Natural killer cell (primary cell): Measurements from ENCODE around the gene RBFOX2. TPM values are rescaled to one million over a fixed set of nuclear protein-coding genes. Genes with fewer than 3 reads are reported as not detected.
"Not testable (repeated sequence)": the region's sequence is repeated elsewhere in the genome, so short reads cannot be mapped to it uniquely, and the experiment has no call there.

Source experiments
- ATAC-seq, 3 donors: fragments of 150-1000 bp in 2 of 3; fragments of 200-7000 bp in 1 of 3; cut with Tn5 transposase; 1 replicate in 1 of 3; 2 replicates in 2 of 3; pipeline ENCODE4 v1.10.0; 2021; ENCODE audit warnings: mild to moderate bottlenecking in 2 of 3, moderate library complexity in 2 of 3
- DNase-seq, 2 donors: peaks; one replicate each; pipeline versions ENCODE4 v3.0.0 to v3.0.0-alpha.2; 2013 to 2021; ENCODE audit warnings: mixed read lengths in 1 of 2
- H3K27ac ChIP-seq: one replicate; pipeline ENCODE4 v1.5.1; 2013; ENCODE audit warnings: mild to moderate bottlenecking, low read length
- H3K27me3 ChIP-seq: one replicate; pipeline ENCODE4 v1.6.1; 2013; ENCODE audit warnings: low read length; ENCODE audit not compliant: control insufficient read depth, insufficient read depth
- H3K36me3 ChIP-seq: one replicate; pipeline ENCODE4 v1.6.1; 2013; ENCODE audit warnings: low read length; ENCODE audit not compliant: control insufficient read depth, insufficient read depth
- H3K4me1 ChIP-seq: one replicate; pipeline ENCODE4 v1.6.1; 2013; ENCODE audit warnings: low read length; ENCODE audit not compliant: control insufficient read depth, insufficient read depth
- H3K4me3 ChIP-seq: one replicate; pipeline ENCODE4 v1.5.1; 2013; ENCODE audit warnings: low read length
- H3K9me3 ChIP-seq: one replicate; pipeline ENCODE4 v1.6.1; 2013; ENCODE audit warnings: low read length; ENCODE audit not compliant: control insufficient read depth, insufficient read depth
- H3K27ac Mint-ChIP-seq, 2 donors: one replicate each; pipeline ENCODE4 v1.8.0; 2022; ENCODE audit warnings: mild to moderate bottlenecking in 2 of 2, mixed read lengths in 2 of 2, moderate library complexity in 1 of 2
- H3K27me3 Mint-ChIP-seq, 2 donors: one replicate each; pipeline ENCODE4 v1.8.0; 2022; ENCODE audit warnings: low read depth in 2 of 2, mixed read lengths in 2 of 2
- H3K36me3 Mint-ChIP-seq: one replicate; pipeline ENCODE4 v1.8.0; 2022; ENCODE audit warnings: mixed read lengths
- H3K4me1 Mint-ChIP-seq, 2 donors: one replicate each; pipeline ENCODE4 v1.8.0; 2022; ENCODE audit warnings: mixed read lengths in 2 of 2
- H3K4me3 Mint-ChIP-seq: one replicate; pipeline ENCODE4 v1.8.0; 2022; ENCODE audit warnings: mild to moderate bottlenecking, moderate library complexity, mixed read lengths
- H3K9me3 Mint-ChIP-seq, 2 donors: one replicate each; pipeline ENCODE4 v1.8.0; 2022; ENCODE audit warnings: mixed read lengths in 2 of 2
- WGBS: methylation state at CpG from one replicate; pipeline ENCODE4 v1.1.7; 2013; ENCODE audit warnings: missing lambda C conversion rate; ENCODE audit not compliant: insufficient coverage; 5-methylcytosine and 5-hydroxymethylcytosine counted together
- intact Hi-C: fragments of 100-400 bp; cut with micrococcal nuclease; formaldehyde crosslinking; loops from one replicate; pipeline ENCODE4 v1.14.2; 2022
- total RNA-seq, 4 donors: library from RNA; stranded (reverse); fragments of 120-200 nt in 1 of 4; gene quantifications; one replicate each; pipeline versions ENCODE4 v1.2.3 to v1.2.4, GENCODE V29; 2013 to 2022
- TF ChIP-seq, protein P1 (sequence below): fragments of 200-600 bp; IDR thresholded peaks from one replicate; pipeline ENCODE4 v1.8.0; 2022; ENCODE audit warnings: antibody characterized with exemption

RBFOX2 gene
- total RNA-seq, 3 donors from 2014 or later (not counting 1 experiment from before 2014, with no cell fraction given): 1.0 to 4.7 (median 3.0) TPM

DNA sequence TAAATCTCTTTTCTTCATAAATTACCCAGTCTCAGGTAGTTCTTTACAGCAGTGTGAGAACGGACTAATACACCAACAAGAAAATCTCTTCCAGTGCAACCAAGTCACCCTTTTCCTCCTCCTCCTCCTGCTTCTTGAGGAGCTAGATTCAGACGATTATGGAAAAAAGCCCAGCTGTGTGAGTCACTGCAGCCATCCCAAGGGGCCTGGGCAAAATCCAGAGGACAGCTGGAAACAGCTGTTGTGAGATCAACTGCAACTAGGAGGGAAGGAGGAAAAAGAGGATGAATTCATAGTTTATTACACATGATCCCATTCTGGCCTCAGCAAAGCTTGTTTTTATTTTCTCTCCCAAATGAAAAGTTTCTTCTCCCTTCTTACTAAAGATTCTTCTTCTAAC lies 32.9 kb downstream of the RBFOX2 start:
- Histone ChIP-seq H3K36me3 (no peaks in the 10 kb centered on the region), H3K9me3 (no peaks in the 10 kb centered on the region), H3K27ac (no peak overlapping the region), H3K27me3 (peaks cover 2% of the 10 kb centered on the region), H3K4me1 (no peaks in the 10 kb centered on the region), H3K4me3 (no peak overlapping the region)
- TF ChIP-seq, protein P1, sequence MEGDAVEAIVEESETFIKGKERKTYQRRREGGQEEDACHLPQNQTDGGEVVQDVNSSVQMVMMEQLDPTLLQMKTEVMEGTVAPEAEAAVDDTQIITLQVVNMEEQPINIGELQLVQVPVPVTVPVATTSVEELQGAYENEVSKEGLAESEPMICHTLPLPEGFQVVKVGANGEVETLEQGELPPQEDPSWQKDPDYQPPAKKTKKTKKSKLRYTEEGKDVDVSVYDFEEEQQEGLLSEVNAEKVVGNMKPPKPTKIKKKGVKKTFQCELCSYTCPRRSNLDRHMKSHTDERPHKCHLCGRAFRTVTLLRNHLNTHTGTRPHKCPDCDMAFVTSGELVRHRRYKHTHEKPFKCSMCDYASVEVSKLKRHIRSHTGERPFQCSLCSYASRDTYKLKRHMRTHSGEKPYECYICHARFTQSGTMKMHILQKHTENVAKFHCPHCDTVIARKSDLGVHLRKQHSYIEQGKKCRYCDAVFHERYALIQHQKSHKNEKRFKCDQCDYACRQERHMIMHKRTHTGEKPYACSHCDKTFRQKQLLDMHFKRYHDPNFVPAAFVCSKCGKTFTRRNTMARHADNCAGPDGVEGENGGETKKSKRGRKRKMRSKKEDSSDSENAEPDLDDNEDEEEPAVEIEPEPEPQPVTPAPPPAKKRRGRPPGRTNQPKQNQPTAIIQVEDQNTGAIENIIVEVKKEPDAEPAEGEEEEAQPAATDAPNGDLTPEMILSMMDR: no peak
- WGBS: 87% methylated on average over 2 of the region's 2 CpGs
- Mint-ChIP-seq H3K36me3 (no peaks in the 10 kb centered on the region), H3K27me3 (peaks cover 17 to 37% of the 10 kb centered on the region in 2 donors), H3K4me1 (no peaks in the 10 kb centered on the region), H3K9me3 (no peaks in the 10 kb centered on the region), H3K4me3 (no peak overlapping the region), H3K27ac (no peak overlapping the region)
- ATAC-seq (no peak), DNase-seq (no peak)
- intact Hi-C loops: no loop called here

GRCh38 chr22:35995348-35995747 lies 33.3 kb downstream of the RBFOX2 start:
- intact Hi-C loops: no loop called here
- TF ChIP-seq, protein P1: no peak
- Mint-ChIP-seq H3K4me3 (no peak overlapping the region), H3K27ac (no peak overlapping the region), H3K9me3 (no peaks in the 10 kb centered on the region), H3K36me3 (no peaks in the 10 kb centered on the region), H3K4me1 (no peaks in the 10 kb centered on the region), H3K27me3 (peaks cover 15 to 37% of the 10 kb centered on the region in 2 donors)
- ATAC-seq (no peak), DNase-seq (no peak)
- Histone ChIP-seq H3K9me3 (no peaks in the 10 kb centered on the region), H3K36me3 (no peaks in the 10 kb centered on the region), H3K27me3 (peaks cover 2% of the 10 kb centered on the region), H3K27ac (no peak overlapping the region), H3K4me1 (no peaks in the 10 kb centered on the region), H3K4me3 (no peak overlapping the region)
- WGBS: 88% methylated on average over 7 of the region's 7 CpGs

GRCh38 chr22:35993727-35994126 lies 34.9 kb downstream of the RBFOX2 start:
- H3K9me3 Mint-ChIP-seq, H3K4me3 ChIP-seq, H3K27ac Mint-ChIP-seq, H3K4me1 Mint-ChIP-seq, H3K9me3 ChIP-seq, H3K36me3 ChIP-seq, H3K27me3 ChIP-seq, H3K27ac ChIP-seq, DNase-seq, H3K4me3 Mint-ChIP-seq, H3K36me3 Mint-ChIP-seq, H3K4me1 ChIP-seq, ATAC-seq, intact Hi-C loops: not testable (repeated sequence)
- WGBS: 94% methylated on average over 4 of the region's 5 CpGs
- H3K27me3 Mint-ChIP-seq: peaks cover 15 to 37% of the 10 kb centered on the region in 2 donors

GRCh38 chr22:35993048-35993714 lies 35.4 kb downstream of the RBFOX2 start:
- intact Hi-C loops: no loop called here
- Mint-ChIP-seq H3K27me3 (peaks cover 13 to 37% of the 10 kb centered on the region in 2 donors), H3K9me3 (no peaks in the 10 kb centered on the region), H3K4me1 (no peaks in the 10 kb centered on the region), H3K27ac (no peak overlapping the region), H3K4me3 (no peak overlapping the region), H3K36me3 (no peaks in the 10 kb centered on the region)
- no peak overlapping the region for H3K27ac ChIP-seq
- no peaks in the 10 kb centered on the region for H3K4me1 ChIP-seq
- no peak overlapping the region for H3K4me3 ChIP-seq
- H3K36me3 ChIP-seq: no peaks in the 10 kb centered on the region
- no peak for ATAC-seq
- peaks cover 2% of the 10 kb centered on the region for H3K27me3 ChIP-seq
- DNase-seq: no peak
- TF ChIP-seq, protein P1: no peak
- H3K9me3 ChIP-seq: no peaks in the 10 kb centered on the region
- WGBS: 90% methylated on average over 3 of the region's 3 CpGs
